Measurements from ENCODE around the gene JMJD6. TPM values are rescaled to one million over a fixed set of nuclear protein-coding genes. Genes with fewer than 3 reads are reported as not detected.

The JMJD6 gene
- total and polyA plus RNA-seq, 2 experiments from 2014 or later: 11.4 to 12.8 TPM

DNA sequence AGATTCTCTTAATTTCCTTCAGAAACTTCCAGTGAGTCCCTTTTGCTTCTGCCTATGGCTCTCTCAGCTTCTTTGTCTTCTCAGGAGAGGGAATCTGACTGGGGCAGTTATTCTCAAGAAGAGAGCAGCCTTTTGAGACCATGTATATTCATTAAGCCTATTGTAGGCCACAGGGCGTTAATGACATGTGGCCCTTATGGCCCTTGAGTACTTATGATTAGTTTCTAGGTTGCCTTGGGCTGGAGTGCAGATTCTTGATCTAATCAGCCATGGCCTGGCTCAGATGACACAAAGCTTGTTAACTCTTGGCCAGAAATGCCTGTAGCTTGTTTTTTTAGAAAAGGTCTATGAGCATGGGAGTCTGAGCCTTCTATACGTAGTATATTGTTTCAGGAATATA is 28.9 kb upstream of the JMJD6 start:
- Histone ChIP-seq H3K4me3 (no peak overlapping the region), H3K27me3 (ENCODE audit: insufficient read depth) (no peaks in the 10 kb centered on the region), H3K4me2 (no peak overlapping the region), H2AFZ (no peak overlapping the region), H3K27ac (ENCODE audit: low read depth) (no peak overlapping the region), H3K36me3 (ENCODE audit: insufficient read depth) (no peaks in the 10 kb centered on the region), H3K4me1 (ENCODE audit: insufficient read depth) (no peaks in the 10 kb centered on the region), H4K20me1 (replicated peaks; ENCODE audit: insufficient read depth) (no peaks in the 10 kb centered on the region), H3K79me2 (replicated peaks; ENCODE audit: insufficient read depth) (no peaks in the 10 kb centered on the region), H3F3A (replicated peaks; ENCODE audit: low read depth) (no peaks in the 10 kb centered on the region), H3K9me2 (ENCODE audit: insufficient read depth) (no peaks in the 10 kb centered on the region)
- H3K4me3 Mint-ChIP-seq: no peak overlapping the region
- DNase-seq (ENCODE audit: low spot score) (no peak), ATAC-seq (no peak)
- peaks cover 29% of the 10 kb centered on the region for H3K36me3 Mint-ChIP-seq (ENCODE audit: low read depth)
- no peaks in the 10 kb centered on the region; the same call in 2 of the 3 replicates for H3K9me3 Mint-ChIP-seq
- no peak overlapping the region for H3K27ac Mint-ChIP-seq
- TF ChIP-seq, protein P1, sequence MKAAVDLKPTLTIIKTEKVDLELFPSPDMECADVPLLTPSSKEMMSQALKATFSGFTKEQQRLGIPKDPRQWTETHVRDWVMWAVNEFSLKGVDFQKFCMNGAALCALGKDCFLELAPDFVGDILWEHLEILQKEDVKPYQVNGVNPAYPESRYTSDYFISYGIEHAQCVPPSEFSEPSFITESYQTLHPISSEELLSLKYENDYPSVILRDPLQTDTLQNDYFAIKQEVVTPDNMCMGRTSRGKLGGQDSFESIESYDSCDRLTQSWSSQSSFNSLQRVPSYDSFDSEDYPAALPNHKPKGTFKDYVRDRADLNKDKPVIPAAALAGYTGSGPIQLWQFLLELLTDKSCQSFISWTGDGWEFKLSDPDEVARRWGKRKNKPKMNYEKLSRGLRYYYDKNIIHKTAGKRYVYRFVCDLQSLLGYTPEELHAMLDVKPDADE (IDR thresholded peaks at IDR 0.05): no peak
- no peak for TF ChIP-seq EZH2 (IDR thresholded peaks at IDR 0.05; ENCODE audit: low read depth, unreplicated experiment)
- no peak for TF ChIP-seq NANOG (IDR thresholded peaks at IDR 0.05; ENCODE audit: borderline replicate concordance)
- no peak for TF ChIP-seq ZNF462 (CRISPR knock-in tag; IDR thresholded peaks at IDR 0.05)
- TF ChIP-seq CTCF (conservative IDR thresholded peaks at IDR 0.05; ENCODE audit: low read depth in 2 of 2): no peak
- no peak for TF ChIP-seq ZNF331 (CRISPR knock-in tag; IDR thresholded peaks at IDR 0.05; ENCODE audit: low read depth)
- TF ChIP-seq REST (IDR thresholded peaks at IDR 0.05; ENCODE audit: unreplicated experiment): no peak
- no peak for TF ChIP-seq CREB1 (CRISPR knock-in tag; IDR thresholded peaks at IDR 0.05; ENCODE audit: low read depth)
- no peak for TF ChIP-seq STAT1 (IDR thresholded peaks at IDR 0.05; ENCODE audit: unreplicated experiment)
- TF ChIP-seq POLR2AphosphoS5 (IDR thresholded peaks at IDR 0.05; ENCODE audit: low read depth): no peak
- no peak for TF ChIP-seq JUNB (IDR thresholded peaks at IDR 0.05; ENCODE audit: unreplicated experiment)
- no peak for TF ChIP-seq EZH2phosphoT487 (IDR thresholded peaks at IDR 0.05; ENCODE audit: unreplicated experiment)
- no peak for TF ChIP-seq ZNF114 (CRISPR knock-in tag; IDR thresholded peaks at IDR 0.05)
- no peaks in the 10 kb centered on the region for H3K27me3 Mint-ChIP-seq (ENCODE audit: insufficient read depth, low read depth, poor library complexity)
- no peaks in the 10 kb centered on the region for H3K4me1 Mint-ChIP-seq

Measured in GM23338 (cell line).